Endothelial cell of hepatic sinusoid (primary cell): ENCODE data around the gene LDLRAD3.

Experiments
- in situ Hi-C: cut with HindIII; loops from 2 replicates; pipeline ENCODE4 v1.10.0; 2017; ENCODE audit warnings: low sequenced_read_pairs

Gene LDLRAD3

DNA sequence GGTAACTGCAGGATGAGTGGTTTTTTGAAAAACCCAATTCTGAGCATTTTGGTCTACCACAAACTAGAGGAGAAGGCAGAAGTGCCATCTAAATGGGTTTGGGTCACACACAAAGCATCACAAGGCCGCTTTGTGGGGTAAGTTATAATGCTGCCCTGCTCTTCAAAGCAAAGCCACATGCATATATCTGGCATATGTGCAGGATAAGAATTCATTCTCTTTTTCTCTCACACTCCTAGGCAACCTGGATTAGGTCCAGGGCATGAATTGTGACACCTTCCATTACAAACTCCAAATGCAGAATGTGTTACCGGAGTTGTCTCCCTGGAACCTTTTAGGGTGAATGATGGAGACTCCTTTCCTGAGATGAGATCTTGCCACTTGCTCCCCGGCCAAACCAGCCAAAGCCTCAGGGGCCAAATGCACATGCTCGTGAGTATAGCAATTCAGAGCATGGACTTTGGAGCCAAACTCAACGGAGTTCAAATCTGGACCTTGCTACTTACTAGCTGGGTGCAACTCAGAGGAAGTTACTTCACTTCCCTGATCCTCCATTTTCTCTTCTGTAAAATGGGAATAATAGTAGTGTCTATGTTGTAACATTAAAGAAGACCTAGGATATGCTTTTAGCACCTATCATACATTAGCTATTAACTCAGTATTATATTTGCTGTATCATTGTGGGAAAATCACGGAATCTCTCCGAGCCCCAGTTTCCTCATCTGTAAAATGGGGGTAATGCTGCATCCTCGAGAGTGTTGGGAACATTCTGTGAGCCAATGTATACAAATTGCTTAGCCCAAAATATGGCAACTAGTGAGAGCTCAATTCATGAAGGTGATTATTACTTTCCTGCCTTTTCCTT, 248.8 kb downstream of the LDLRAD3 start:
- in situ Hi-C loops: loop anchor here (5.0 kb wide), 1 partner anchor 70 kb away; no protein-coding TSS in a partner anchor

DNA sequence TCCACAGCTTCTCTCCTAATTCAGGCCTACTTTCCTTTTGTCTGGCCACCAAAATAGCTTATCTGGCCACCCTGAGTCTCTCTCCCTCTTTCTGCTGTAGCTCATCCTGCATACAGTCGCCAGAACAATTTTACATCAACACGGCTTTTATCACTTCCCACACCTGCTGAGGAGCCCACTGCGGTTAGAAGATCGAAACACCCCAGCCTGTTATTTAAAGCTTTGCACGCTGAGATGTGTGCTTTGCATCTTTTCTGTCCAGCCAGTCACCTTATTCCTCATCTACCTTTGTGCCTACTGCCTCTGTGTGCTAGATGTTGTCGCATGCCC, 249.4 kb downstream of the LDLRAD3 start:
- in situ Hi-C loops: loop anchor here (5.0 kb wide), 1 partner anchor 71 kb away; no protein-coding TSS in a partner anchor

DNA sequence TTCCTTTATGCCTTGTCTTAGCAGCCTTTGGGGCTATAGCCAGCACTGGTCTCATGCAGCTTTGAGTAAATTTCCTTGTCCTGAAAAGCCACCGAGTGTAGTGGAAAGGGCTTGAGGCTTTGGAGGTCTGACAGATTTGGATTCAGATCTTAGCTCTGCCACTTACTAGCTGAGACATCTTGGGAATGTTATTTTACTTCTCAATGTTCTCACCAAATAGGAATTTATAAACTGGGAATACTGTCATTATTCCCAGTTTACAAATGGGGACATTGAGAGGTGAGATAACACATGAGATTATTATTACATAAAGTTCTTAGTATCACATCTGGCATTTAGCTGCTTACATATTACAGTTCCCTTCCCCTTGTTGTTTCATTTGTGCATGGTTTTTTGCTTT, 249.9 kb downstream of the LDLRAD3 start:
- in situ Hi-C loops: loop anchor here (5.0 kb wide), 1 partner anchor 71 kb away; no protein-coding TSS in a partner anchor

DNA sequence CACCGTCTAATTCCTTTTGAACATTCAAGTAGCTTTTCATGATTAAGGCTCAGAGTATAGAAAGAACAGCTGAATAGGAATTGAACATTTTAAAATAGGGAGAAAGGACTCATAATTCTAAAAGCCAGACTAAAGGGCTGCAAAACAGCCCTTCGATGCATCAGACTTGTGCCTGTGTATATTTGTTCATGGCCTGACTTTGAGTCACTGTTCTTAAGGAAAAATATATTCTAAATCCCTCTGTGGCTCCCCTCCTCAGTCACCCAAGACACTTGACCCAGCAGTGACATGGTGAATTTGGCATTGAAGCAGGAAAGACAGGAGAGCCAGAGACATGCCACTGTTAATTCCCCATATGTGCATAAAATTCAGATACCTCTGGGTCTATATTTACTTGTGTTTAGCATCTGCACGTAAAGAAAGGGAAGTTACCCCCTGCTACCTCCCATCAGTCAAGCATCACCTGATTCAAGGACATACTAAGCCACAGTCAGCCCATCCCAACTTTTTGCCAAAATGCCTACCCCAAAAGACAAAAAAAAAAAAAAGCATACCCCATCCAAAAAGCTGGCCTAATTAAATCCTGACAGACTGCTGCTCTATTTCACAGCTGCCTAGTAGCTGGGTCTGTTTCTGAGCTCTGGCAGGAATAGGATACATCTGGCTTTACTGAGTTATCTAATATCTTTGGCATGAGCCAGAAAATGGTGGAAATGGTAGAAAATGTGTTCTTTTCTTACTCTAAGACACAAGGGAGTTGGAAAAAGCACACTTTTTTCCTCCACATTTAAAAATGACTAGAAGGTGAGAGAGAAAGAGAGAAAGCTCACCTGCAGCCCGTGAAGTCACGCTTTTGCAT, 251.9 kb downstream of the LDLRAD3 start:
- in situ Hi-C loops: no loop called here

DNA sequence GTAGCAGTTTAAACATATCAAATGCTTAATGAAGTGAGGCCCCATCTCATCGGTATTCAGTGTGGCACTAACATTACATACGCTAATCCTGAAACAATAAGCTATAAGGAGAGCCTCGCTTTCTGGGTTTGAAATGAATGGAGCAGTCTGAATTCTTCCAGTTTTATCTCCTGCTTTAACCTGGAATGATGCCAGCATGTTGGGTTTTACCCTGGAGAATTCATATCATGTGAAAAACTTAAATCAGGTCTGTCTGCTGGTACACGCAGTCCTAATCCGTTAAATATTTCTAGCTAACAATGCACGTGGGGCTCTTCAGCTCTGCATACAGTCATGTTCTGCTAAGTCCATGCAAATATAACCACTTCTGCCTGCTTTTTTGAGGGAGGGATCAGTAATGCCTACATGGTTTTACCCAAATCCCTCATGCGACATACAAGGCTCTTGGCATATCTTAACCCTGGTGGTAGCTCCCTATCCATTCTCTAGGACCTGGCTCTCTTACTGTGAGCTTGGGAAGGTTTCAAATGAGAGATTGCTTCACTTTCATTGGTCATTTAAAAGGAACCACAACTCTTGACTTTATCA, 252.6 kb downstream of the LDLRAD3 start:
- in situ Hi-C loops: no loop called here

DNA sequence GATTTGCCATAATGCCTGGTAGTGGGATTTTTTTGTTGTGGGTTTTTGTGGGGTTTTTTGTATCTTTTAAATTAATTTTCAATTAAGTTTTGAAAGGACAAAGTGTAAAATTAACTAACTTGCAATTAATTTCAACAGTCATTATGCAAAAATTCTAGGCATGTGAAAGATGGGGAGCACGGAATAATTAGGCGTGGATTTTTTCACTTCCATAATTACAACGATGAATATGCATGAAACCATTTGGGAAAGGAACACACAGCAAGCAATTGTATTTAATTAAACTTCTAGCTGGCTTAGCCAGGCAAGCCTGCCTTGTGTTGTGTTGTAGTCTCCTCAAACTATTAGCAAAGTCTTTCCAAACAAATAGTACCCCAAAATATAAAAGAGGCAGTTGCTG, 257.5 kb downstream of the LDLRAD3 start:
- in situ Hi-C loops: no loop called here

DNA sequence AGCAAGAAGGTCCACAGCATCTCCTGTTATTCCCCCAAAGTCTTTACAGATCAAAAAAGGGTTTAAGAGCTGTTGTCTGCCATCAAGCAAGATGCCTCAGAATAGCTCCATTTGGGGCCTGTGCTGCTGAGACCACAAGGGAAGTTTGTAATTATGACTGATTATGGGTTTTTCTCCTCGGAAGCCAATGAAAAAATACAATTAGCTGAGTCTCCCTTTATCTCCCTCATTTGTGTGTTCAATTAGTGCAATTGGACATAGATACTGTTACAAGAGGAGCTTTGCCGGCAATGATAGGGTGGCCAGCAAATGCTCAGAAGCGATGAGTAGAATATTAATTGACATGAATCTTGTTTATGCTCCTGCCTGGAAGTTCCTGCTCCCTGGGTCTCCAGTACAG, 261.7 kb downstream of the LDLRAD3 start:
- in situ Hi-C loops: no loop called here

DNA sequence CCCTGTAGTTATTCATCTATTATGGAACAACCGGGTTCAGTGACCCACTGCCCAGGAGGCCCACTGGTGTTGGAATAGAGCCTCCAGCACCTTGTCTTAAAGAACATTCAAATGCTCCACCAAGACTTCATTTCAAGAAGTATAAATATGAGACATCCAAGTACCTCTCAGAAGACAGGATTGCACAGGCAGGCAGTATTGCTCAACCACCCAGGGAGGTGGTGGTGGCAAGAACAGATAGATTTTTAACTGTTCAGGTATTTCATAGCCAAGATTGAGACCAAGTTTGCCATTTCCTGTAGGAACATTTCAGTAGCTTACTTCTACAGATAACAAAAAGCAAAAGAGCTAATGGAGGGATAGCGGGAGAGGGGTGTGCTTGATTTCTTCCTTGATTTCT, 266.7 kb downstream of the LDLRAD3 start:
- in situ Hi-C loops: no loop called here

DNA sequence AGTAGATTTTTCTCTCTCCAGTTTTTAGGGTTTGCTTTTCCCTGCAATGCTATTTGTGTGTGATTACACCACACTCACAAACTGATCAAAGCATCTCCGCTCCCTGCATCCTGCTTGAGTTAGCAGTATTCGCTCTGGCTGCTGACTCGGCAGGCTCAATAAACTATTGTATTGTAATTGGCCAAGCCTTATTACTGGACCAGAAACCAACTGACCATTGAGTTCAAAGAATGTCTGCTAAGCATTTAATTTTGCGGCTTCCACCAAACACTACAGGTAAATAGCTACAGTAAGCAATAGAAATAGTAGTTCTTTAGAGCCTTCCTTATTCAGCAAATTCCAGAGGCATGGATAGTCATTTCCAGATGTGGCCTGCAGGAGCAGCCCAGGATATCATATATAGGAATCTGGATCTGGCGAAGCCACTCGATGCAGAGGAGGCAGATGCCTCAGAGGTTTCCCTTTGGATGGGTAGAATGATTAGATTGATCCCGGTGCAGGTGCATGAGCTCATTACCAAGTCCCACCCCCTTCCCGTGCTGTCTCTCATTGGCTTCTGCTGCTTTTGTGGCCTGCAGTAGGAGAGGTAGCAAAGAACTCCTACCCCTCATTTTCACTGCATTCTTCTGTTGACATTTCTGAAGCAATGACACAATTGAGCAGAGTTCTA, 268.0 kb downstream of the LDLRAD3 start:
- in situ Hi-C loops: no loop called here

DNA sequence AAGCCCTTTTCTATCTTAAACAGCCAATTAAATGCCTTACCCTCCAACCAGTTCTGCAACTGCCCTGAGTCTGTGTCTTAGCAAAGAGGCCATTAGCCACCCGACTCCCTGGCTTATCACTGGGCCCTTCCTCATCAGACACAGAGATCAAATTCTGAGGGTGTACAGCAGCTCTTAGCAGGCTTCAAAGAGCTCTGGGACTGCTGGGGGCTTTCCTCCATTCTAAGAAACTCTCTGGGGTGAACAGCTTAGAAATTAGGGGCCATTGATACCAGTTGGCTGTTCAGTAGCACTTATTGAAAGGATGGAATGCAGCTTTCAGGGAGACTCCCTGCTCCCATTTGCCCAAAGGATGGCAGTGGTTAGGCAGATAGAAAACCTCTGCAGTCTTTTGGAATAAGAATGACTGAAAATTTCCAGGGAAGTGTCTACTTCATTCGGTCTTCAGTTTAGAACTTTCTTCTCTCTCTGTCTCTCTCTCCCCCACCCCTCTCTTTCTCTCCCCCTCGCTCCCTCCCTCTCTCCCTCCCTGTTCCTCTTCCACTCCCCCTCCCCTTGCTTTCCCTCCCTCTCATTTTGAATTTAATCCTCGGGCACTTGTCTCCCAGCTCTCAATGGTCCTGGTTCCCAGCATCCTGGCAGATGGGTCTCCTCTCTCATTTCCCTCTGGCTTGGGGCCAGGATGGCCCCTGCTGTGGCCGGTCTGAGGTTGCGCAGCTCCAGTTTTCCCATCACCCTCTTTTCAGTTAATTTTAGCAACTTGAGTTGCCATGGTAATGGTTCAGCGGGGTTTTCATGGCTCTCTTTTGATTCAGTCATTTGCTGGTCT, 268.9 kb downstream of the LDLRAD3 start:
- in situ Hi-C loops: no loop called here

DNA sequence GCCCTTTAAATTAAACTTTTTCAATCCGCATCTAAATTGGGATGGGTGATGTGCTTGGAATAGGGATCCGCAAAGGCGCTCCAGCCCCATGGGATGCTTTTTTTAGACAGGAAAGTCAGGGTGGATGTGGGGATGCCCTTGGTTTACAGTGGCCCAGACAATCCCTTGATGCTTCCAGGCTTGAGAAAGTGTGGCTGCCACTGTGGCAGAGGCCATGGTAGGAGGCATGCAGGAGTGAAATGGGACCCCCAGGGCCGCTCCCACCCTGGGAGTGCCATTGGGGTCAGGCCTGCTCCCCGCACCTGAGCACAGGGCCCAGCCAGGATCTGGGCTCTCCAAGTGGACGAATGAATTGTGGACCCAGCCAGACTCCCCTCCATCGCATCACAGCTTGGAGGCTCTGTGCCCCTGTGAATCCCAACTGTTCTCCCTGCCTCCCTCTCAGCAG, 269.6 kb downstream of the LDLRAD3 start:
- in situ Hi-C loops: no loop called here

DNA sequence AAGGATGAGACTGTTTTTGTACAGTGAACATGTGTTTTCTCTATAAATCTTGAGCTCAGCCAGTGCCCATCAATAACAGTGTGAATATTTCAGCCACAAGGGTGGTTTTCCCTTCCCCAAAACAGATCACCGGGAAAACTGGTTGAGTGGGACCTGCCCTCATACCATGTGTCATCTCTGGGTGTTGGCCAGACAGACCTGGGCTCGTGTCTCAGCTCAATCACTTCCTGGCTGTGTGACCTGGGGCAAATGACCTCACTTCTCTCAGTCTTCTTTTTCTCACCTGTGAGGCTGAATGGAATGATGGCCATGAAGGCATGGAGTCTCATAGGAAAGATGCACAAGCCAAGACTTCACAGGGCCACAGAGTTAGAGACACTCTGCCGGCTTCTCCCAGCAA, 270.6 kb downstream of the LDLRAD3 start:
- in situ Hi-C loops: no loop called here

DNA sequence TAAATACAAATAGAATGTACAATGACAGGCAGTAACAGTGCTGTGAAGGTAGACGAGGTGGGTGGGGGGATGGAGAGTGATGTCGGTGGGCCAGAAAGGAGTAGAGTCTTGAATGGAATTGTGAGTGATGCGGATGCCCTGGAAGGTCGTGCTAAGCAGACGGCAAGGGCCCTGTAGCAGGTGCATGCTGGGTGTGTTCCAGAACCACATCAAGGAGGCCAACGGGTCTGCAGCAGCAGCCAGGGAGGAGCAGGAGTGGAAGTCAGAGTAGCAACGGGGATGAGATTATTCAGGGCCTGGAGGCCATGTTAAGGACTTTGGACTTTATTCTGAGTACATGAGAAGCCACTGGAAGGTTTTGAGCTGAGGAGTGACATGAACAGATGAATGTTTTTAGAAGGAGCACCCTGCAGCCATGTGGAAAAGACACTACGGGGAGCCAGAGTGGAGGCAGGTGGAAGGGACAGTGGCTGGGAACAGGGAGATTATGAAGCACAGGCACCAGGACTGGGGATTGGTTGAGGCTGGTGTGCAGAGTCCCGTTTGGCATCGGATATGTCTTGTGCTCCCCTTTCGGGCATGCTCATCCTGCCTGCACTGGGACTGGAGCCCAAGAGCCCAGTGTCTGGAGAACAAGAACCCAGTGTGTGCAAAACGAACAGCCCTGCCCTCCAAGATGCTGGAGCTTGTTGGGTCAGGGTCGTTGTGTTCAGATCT, 271.3 kb downstream of the LDLRAD3 start:
- in situ Hi-C loops: no loop called here

DNA sequence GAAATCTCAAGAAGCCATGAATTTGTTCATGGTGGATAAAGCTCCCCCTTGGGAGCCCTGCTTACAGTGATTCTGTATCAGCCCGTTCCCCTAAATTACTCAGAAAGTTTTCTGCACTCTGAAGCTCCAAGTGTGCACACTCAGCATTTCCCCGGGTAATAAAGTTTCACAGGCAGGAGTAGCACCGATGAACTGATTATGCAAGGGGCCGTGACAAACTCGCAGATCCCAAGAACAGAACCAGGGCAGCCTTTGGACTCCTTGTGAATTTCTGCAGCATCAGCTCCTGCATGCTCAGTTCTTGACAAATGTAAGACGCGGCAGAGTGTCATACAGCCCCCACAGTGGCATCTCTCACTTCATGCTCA, 271.8 kb downstream of the LDLRAD3 start:
- in situ Hi-C loops: no loop called here

DNA sequence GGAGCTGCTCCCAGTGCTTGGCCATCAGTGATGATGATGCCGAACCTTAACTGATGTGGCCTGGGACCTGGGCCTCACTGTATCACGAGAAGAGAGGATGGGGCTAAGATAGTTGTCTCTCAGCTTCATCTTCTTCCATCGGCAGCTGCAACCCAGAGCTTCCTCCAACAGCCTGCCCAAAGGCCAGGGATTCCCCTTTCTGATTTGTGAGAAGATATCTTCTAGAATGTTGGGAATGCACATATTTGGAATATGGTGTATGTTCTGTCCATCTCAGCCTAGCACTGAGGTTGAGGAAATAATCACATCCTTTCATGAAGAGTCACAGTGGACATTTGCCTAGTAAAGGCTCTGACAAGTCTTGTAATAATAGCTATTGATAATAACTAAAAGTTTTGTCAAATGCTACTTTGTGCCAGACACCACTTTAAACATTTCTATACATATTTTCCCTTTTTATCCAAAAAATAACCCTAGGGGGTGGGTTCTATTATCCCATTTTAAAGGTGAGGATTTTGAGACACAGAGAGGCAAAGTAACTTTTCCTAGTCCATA, 272.3 kb downstream of the LDLRAD3 start:
- in situ Hi-C loops: no loop called here

DNA sequence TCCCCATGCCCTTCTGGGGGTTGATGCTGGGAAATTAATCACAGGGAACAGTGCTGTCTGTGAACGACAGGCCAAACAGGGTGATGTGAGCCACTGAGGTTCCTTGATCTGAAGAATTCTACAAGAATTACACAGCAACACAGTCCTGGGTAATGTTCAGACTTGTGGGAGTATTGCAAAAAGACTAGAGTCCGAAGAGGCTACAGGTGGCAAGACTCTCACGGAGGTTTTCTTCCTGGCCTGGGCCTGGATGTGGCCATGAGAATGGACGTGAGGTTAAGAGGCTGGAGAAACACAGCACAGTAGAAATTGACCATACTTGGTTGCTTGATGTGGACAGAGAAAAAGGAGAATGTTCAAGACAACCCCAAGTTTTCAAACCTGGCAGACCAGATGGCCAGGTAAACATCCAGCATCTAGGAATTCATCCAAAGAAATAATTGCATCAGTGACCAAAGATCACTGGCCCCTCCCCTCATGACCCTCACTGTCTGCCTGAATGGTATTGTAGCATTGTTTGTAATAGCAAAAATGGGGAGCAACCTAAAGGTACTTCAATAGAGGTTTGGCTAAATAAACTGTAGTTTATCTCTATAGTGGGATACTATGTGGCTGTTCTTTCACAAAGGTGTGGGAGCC, 274.5 kb downstream of the LDLRAD3 start:
- in situ Hi-C loops: no loop called here

DNA sequence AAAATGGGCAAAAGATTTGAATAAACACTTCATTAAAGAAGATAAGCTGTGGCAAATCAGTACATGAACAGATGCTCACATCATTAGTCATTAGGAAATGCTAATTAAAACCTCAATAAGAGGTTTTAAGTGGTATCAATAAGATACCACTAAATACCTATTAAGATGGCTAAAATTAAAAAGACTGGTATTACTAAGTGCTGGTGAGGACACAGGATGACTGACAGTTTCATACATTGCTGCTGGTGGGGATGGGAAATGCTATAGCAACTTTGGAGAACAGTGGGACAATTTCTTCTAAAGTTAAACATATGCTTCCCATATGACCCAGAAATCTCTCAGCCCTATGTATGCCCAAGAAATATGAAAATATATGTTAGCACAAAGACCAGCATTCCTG, 276.1 kb downstream of the LDLRAD3 start:
- in situ Hi-C loops: no loop called here

DNA sequence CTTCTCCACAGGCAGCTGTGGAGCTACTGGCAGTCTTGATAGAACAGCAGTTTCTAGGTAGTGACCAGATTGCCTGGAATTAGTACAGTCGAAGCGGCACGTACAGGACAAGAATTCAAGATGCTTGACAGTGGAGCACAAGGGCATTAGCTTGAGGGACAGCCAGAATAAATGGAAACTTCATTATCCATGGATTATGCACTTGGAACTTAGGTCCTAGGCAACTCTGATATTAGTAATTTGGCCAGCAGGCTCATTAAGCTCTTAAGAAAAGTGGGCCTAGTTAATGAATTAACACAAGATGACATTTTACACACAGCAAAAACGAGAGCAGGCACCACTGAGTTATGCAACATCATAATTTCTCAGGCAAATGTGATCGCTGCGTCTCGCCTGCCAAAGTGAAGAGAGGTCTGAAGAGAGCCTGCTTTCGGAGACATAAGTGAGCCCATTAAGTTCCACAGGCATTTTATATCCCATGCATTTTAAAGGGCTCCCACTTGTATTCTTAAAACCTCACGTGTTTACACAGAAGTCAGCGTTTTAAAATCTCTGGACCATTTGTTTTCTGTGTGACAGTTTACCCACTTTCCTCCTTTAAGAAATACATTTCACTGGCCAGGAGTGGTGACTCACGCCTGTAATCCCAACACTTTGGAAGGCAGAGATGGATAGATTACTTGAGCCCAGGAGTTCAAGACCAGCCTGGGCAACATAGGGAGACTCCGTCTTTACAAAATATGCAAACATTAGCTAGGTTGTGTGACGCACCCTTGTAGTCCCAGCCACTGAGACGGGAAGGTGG, 279.2 kb downstream of the LDLRAD3 start:
- in situ Hi-C loops: no loop called here
